Astrocyte of the cerebellum (primary cell): ENCODE measurements around the gene GAS2.

Source experiments
- DNase-seq: peaks from one replicate; pipeline ENCODE4 v3.0.0-alpha.2; 2011; ENCODE audit warnings: low read depth
- H3K4me3 ChIP-seq: 2 replicates; pipeline ENCODE4 v1.5.1; 2011; ENCODE audit warnings: mild to moderate bottlenecking, low read depth, low read length, moderate library complexity
- CTCF ChIP-seq: IDR thresholded peaks from 2 replicates; pipeline ENCODE4 v1.5.1; 2012; ENCODE audit warnings: low read length, low read depth, moderate library complexity, mild to moderate bottlenecking; ENCODE audit errors: missing control alignments
- in situ Hi-C: cut with HindIII; loops from 2 replicates; pipeline ENCODE4 v1.10.0; 2017; ENCODE audit warnings: low sequenced_read_pairs

Gene GAS2

GRCh38 chr11:22703591-22703990 lies 37.2 kb downstream of the GAS2 start:
- no peak overlapping the region for H3K4me3 ChIP-seq
- in situ Hi-C loops = no loop called here
- peak; percentile 2 for DNase-seq
- no peak for TF ChIP-seq CTCF

- no peak overlapping the region for H3K4me3 ChIP-seq
- no peak for TF ChIP-seq CTCF
- DNase-seq = no peak
- in situ Hi-C loops = no loop called here
Measured at GRCh38 chr11:22707119-22707899, 40.9 kb downstream of the GAS2 start.

- DNase-seq = no peak
- in situ Hi-C loops = no loop called here
- H3K4me3 ChIP-seq = no peak overlapping the region
- no peak for TF ChIP-seq CTCF
Measured at GRCh38 chr11:22711071-22711770, 44.8 kb downstream of the GAS2 start.

GRCh38 chr11:22711880-22712279 lies 45.5 kb downstream of the GAS2 start:
- in situ Hi-C loops = no loop called here

GRCh38 chr11:22713336-22713735 lies 46.9 kb downstream of the GAS2 start:
- DNase-seq = no peak
- no peak for TF ChIP-seq CTCF
- no peak overlapping the region for H3K4me3 ChIP-seq
- in situ Hi-C loops = no loop called here

More at GRCh38 chr11:22711880-22712279, 45.5 kb downstream of the GAS2 start:
- H3K4me3 ChIP-seq = no peak overlapping the region
- no peak for TF ChIP-seq CTCF
- no peak for DNase-seq

- no peak overlapping the region for H3K4me3 ChIP-seq
- no peak for TF ChIP-seq CTCF
- in situ Hi-C loops = no loop called here
- no peak for DNase-seq
Measured at GRCh38 chr11:22715971-22716370, 49.6 kb downstream of the GAS2 start.
